DMS53 treated with DMSO at 0.1 percent for 48 hours (cell line): ENCODE data around the gene NQO2.
"Not testable (repeated sequence)": the region's sequence is repeated elsewhere in the genome, so short reads cannot be mapped to it uniquely, and the experiment has no call there.

Experiments used
- DNase-seq: peaks from one replicate; lab custom pipeline; 2025; ENCODE audit not compliant: unreplicated experiment; lab: John Stamatoyannopoulos, UW

The NQO2 gene

DNA sequence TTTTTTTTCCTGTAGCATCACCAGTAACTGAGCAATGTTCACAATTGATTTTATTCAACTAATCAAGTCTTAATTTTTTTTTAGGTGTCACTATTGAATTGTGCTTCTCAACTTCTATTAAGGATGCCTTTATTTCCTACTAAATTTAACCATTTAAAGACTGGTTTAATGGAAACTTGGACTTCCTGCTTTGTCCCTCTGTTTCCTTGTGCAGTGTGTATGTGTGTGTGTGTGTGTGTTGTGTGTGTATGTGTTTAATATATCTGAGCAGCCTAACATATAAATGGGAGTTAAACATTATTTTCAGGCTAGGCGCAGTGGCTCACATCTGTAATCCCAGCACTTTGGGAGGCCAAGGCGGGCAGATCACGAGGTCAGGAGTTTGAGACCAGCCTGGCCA lies 30.1 kb upstream of the NQO2 start:
- no peak for DNase-seq

DNA sequence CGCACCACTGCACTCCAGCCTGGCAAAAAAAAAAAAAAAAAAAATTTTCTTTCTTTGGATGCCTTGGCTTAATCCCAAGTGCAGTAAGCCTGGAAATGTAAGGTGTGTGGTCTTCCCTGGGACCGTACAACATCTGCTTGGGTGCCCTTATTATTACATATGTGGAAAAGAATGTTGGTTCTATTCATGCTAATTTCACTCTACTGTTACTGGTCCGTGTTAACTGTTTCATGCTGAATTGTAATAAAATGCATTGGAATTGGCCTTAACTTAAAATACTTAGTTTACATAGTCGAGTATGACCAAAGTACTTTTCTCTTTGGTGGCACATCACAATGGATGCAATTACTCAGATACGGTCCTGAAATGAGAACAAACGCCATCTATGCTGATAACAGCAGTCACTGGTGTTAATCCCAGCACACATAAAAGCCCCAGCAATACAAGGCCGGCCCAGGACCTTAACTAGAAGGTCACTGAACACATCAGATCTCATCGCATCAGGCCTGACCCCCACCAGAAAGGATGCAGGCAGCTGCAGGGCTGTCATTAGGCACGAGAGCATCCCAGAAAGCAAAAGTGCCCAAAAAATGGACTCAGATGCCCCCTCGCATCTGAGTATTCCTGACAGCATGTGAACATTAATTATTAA lies 29.5 kb upstream of the NQO2 start:
- no peak for DNase-seq

DNA sequence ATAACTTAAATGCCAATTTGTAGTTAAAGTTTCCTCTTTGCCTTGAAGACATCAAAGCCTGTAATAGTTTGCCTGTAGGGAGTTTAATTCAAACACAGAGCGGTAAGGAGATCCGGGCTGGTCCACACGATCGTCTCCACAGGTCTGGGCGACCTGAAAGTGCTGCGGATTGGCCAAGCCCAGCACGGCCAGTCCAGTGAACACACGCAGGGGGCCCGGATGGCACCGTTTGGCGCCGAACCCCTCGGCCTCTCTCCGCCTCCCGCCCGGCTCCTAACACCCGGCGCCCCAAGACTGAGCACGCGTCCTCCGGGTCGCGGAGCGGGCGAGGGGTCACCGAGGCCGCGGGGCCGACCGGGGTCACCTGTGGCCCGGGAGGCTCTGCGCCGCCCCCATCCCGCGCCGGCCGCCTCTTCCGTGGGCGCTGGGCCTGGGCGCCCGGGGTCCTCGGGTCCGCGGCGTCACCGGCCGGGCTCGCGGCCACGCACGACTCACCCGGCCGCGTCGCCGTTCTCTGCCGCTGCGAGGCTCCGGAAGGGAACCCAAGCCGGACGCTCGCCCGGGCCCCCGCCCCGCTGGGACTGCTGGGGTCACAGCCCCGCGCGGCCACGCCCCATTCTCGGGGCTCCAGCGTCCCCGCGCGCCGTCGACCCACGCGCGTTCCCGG lies 28.8 kb upstream of the NQO2 start:
- DNase-seq: peak; percentile 27

DNA sequence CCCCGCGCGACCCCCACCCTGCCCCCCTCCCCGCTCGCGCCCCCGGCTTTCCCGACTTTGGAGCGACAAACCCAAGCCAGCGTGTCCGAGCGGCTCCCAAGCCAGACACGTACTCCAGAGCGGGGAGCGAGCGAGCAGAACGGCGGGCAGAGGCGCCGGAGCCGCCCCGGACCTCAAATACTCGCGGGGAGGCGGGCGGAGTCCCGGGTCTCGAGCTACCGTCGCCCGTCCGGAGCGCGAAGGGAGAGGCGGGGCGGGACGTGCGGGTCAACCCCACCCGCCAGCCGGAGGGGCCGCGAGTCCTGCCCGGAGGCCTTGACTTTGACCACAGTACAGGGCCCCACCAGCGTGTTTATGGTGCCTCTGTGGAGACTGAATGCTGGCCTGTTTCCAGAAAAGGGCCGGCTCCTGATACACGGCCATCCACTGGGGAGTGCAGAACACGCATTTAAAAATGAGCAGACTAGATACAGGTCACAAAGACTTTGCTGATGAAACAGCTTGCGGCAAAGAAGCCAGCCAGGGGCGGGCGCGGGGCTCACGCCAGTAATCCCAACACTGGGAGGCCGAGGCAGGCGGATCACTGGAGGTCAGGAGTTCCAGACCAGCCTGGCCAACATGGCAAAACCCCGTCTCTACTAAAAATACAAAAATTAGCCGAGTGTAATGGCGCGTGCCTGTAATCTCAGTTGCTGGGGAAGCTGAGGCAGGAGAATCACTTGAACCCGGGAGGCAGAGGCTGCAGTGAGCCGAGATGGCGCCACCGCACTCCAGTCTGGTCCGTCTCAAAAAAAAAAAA lies 28.1 kb upstream of the NQO2 start, which contains the start of gene SERPINB6:
Gene SERPINB6 (minus strand): TSS at position 148 of the 799 bp plus-strand sequence. CDS start 12,235 bp downstream, outside the sequence.
- peak; percentile 61 for DNase-seq

DNA sequence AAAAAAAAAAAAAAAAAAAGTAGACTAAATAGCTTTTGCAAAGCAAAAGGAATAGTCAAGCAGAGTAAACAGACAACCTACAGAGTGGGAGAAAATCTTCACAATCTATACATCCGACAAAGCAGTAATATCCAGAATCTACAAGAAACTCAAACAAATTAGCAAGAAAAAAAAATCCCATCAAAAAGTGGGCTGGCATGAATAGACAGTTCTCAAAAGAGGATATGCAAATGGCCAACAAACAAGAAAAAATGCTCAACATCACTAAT lies 27.5 kb upstream of the NQO2 start:
- not testable (repeated sequence) for DNase-seq

DNA sequence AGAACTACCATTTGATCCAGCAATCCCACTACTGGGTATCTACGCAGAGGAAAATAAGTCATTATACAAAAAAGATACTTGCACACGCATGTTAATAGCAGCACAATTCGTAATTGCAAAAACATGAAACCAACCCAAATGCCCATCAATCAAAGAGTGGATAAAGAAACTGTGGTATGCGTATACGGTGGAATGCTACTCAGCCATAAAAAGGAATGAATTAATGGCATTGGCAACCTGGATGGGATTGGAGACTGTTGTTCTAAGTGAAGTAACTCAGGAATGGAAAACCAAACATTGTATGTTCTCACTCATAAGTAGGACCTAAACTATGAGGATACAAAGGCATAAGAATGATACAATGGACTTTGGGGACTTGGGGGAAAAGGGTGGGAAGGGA lies 27.0 kb upstream of the NQO2 start:
- DNase-seq: not testable (repeated sequence)

DNA sequence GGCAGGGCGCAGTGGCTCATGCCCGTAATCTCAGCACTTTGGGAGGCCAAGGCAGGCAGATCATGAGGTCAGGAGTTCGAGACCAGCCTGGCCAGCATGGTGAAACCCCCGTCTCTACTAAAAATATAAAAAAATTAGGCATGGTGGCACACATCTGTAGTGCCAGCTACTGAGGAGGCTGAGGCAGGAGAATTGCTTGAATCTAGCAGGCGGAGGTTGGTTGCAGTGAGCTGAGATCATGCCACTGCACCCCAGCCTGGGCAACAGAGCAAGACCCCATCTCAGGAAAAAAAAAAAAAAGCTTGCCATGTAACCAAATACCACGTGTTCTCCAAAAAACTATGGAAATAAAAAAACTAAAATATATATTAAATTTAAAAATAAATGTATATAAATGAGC lies 26.5 kb upstream of the NQO2 start:
- DNase-seq: not testable (repeated sequence)

DNA sequence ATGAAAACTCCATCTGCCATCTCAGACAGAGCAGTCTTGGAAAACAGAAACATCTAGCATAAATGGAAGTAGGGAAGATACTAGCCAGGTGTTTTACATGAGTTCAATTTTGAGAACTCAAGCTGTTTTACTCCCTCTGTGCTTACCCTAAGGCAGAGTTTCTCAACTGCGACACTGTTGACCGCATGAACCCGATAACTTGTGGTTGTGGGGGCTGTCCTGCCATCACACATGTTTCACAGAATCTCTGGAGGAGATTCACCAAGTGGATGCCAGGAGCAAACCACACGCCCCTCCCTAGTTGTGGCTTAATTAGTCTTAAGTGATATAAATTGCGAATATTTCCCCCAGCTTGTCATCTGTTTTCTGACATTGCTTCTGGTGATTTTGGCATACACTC lies 26.0 kb upstream of the NQO2 start:
- DNase-seq: no peak

DNA sequence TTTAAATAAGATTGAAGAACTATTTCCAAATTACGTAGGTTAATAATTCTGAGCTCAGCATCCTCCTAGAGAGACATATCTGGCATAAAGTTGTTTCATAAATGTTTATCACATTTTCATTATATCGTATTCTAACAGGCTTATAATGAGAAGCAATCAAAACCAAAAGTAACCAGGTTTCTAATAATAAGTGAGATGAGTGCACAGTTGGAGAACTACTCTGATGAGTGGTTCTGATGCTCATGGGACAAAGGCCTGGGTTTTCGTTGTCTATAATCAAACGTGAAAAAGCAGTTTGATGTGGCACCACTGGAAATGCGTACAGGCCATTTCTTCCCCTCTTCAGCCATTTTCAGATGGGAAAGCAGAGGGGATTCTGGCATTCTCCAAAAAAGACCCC lies 23.6 kb upstream of the NQO2 start:
- no peak for DNase-seq

DNA sequence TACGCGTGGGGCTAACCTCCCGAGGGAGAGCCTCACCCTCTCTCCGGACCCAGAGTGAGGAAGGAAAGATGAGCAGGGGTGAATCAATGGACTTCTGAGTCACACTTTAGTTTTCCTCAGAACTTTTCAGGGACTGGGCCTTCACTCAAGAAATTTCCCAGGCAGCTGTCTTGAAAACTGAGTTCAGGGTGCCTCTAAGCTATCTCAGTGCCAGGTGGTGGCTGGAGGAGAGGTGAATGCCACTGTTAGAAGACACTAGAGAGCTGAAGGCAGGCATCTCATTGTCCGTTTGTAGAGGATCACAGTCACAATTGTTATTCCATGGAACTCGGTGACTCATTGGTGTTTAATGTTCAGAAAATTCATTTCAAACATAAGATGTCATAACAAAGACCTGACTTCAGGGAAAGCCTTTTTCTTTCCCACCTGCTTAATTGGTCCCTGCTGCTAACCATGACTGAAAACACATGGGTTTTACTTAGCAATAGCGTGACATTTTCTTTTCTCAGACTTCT lies 23.1 kb upstream of the NQO2 start:
- no peak for DNase-seq

DNA sequence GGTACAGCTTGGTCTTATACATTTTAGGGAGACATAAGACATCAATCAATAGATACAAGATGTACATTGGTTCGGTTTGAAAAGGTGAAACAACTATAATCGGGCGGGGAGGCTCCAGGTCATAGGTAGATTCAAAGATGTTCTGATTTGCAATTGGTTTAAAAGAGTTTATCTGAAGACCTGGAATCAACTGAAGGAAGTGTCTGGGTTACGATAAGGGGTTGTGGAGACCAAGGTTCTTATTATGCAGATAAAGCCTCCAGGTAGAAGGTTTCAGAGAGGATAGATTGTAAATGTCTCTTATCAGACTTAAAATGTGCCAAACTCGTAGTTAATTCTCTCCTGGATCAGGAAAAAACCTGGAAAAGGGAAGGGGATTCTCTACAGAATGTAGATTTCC lies 22.4 kb upstream of the NQO2 start:
- no peak for DNase-seq

DNA sequence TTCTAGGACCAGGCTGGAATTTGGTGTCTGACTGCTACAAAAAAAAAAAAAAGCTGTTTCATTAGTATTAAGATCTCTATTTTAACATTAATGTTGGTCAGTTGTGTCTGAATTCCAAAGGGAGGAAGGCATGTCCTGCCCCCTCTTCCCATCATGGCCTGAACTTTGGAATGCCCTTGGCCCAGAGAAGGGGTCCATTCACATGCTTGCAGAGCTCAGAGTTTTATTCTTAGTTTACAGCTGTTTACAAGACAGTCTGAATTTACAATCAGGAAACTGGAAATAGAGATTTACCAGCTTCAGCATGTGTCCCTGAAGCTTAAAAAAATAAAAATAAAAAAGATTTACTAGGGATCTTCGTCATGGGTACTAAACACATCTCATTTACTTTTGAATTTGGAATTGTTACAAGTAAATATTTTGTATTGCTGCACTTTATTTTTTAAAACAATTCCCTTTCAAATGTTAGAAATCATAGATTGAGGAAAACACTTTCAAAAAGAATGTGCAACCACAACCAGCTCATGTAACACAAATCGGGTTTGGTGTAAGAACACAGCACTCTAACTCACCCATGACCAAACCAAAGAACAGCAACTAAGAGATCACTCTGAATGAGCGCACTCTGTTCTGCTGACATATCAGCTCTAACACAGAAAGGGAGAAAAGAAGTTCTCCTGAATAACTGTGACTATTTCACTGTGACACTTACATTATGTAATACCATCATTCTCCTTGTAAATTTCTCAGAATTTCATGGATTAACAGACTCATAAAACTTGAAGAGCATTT lies 21.7 kb upstream of the NQO2 start:
- DNase-seq: no peak

DNA sequence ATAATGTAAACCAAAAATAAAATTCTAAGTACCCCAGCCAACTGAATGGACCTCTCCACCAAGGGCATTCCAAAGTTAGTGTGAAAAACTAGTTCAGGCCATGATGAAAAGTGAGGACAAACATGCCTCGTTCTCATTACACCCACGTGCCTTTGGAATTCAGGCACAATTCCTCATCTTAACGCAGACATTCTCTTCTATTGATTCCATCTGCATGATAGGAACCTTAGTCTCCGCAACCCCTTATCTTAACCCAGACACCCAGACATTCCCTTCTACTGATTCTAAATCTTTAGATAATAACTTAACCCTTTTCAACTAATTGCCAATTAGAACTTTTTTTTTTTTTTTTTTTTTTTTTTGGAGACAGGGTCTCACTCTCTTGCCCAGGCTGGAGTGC lies 20.8 kb upstream of the NQO2 start:
- no peak for DNase-seq

DNA sequence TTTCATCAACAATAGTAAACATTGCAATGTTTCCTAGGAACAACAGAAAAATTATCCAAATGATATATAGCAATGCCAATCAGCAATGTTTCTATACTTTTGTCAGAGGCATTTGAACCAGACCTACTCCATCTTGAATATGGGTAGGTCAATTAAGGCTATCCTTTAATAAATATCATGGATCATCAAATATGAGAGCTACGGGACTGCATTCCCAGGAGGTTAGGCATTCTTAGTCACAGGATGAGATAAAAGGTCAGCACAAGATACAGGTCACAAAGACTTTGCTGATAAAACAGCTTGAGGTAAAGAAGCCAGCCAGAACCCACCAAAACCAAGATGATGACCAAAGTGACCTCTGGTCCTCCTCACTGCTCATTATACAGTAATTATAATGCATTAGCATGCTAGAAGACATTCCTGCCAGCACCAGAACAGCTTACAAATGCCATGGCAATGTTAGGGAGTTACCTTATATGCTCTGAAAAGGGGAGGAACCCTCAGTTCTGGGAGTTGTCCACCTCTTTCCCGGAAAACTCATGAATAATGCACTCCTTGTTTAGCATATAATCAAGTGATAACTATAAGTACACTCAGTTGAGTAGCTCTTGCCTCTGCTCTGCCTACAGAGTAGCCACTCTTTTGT lies 19.8 kb upstream of the NQO2 start:
- no peak for DNase-seq

DNA sequence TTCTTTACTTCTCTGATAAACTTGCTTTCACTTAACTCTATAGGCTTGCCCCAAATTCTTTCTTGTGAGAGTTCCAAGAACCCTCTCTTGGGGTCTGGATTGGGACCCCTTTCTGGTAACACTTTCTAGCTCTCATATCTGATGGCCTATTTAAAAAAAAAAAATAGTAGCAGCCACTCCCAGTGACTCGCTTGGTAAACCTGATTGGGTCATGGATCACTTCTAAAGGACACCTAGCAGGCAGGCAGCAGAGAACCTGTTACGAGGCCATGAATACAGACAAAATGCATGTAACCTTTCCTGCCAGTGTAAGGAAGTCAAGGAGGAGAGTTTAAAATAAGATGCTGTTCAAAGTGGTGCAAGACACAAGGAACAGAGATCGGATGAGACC lies 19.2 kb upstream of the NQO2 start:
- DNase-seq: peak; percentile 38

DNA sequence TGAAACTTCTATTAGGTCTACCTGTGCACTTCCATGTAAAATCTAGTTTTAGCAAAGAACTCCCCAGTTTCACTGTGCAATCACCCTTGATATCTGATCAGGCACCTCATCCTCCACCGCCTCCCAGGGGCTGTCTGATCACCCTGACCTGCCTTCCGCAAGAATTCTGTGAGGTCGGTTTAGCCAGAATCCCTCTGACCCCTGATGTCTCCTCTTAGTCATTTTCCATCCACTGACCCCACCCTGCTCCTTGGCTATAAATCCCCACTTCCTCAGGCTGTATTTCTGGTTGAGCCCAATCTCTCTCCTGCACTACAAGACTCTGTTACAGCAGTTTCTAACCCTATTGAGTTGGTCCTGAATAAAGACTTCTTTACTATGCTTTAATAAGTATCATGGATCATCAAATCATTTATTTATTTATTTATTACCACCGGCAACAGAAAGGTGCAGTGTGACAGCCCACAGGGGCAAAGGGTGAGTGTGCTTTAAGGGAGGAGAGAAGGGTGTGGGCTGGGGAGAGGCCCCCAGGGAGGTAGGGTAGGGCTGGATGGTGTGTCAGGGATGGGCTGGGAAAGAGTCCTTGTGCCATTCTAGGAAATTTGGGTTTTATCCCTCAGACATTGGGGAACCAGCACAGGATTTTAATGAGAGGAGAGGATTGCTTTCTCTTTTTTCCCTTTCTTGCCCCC lies 17.1 kb upstream of the NQO2 start:
- no peak for DNase-seq

DNA sequence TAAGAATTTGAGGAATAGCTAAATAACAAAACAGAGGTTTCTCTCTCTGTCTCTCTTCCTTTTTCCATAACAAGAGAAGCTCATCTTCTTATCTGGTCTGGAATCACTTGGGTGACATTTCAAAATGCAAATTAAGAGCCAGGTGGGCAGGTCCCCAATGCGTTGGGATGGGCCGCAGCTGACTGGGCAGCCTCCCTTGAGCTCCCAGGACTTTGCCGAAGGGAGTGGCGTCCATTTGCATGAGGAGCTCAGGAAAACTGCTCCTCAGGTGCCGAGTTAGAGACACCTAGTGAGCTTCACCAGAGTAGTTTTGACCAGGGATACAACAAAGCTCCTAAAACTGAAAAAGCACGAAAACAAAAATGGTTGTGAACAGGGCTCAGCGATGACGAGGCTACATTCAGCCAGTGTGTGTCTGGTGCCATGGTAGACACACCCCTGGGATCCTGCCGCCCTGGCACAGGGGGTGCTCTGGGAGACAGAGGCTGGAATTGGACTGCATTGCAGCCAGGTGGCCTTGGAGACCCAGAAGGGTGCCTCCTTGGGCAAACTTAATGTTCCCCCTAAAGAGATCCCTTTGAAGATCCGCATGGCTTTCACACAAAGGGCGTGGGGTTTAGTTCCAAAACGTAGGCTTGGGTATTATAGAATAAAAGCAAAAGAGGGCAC lies 14.8 kb upstream of the NQO2 start:
- no peak for DNase-seq

DNA sequence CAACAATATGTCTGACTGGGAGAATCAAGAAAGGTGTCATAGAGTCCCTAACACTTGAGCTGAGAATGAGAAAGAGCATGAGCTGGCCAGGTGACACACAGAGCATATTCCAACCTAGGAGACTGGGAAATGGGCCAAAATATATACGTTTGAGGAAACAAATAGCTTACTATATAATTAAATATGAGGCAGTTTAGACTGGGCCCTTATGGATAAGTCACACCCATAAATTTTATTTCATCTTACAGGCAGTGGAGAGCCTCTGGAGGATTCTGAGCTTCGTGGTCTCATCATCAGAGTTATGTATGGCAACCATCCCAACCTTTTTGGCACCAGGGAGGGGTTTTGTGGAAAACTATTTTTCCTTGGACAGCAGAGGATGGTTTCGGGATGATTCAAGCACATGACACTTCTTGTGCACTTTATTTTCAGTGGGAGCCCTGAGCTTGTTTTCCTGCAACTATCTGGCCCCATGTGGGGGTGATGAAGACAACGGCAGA lies 12.9 kb upstream of the NQO2 start:
- DNase-seq: no peak

DNA sequence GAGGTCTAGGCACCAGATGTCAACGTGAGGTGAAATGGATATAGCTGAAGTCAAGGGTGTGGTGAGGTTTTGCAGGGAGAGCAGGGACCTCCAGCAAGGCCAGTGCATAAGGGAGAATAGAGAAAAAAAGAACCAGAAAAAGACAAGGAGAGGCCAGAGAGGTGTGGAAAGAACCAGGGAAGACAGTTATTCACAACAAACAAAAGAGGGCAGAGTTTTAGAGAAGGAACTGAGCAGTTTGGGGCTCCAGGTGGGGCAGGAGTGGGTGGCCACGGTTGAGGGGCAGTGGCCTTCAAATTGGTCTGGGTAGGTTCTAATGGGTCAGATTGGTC lies 11.6 kb upstream of the NQO2 start:
- no peak for DNase-seq
